Measurements from ENCODE around the gene NBEAL2.

- TF ChIP-seq EZH2phosphoT487 (conservative IDR thresholded peaks at IDR 0.05; ENCODE audit: low read length), result no peak
- TF ChIP-seq, protein P1, sequence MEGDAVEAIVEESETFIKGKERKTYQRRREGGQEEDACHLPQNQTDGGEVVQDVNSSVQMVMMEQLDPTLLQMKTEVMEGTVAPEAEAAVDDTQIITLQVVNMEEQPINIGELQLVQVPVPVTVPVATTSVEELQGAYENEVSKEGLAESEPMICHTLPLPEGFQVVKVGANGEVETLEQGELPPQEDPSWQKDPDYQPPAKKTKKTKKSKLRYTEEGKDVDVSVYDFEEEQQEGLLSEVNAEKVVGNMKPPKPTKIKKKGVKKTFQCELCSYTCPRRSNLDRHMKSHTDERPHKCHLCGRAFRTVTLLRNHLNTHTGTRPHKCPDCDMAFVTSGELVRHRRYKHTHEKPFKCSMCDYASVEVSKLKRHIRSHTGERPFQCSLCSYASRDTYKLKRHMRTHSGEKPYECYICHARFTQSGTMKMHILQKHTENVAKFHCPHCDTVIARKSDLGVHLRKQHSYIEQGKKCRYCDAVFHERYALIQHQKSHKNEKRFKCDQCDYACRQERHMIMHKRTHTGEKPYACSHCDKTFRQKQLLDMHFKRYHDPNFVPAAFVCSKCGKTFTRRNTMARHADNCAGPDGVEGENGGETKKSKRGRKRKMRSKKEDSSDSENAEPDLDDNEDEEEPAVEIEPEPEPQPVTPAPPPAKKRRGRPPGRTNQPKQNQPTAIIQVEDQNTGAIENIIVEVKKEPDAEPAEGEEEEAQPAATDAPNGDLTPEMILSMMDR (IDR thresholded peaks at IDR 0.05; ENCODE audit: insufficient read depth, low read length, poor library complexity, severe bottlenecking), result no peak
These were observed 20.8 kb downstream of the NBEAL2 start for GRCh38 chr3:47000198-47000815.

Measured in SU-DHL-6 (cell line).